ENCODE data around the gene SLAIN2. TPM values are rescaled to one million over a fixed set of nuclear protein-coding genes. Genes with fewer than 3 reads are reported as not detected.

The SLAIN2 gene
- polyA plus RNA-seq, 4 donors: 21.1 to 34.4 (median 21.7) TPM

GRCh38 chr4:48380583-48381167 lies 39.3 kb downstream of the SLAIN2 start:
- no peaks in the 10 kb centered on the region for H3K27me3 ChIP-seq (ENCODE audit: control insufficient read depth in 3 of 3, insufficient read depth in 3 of 3, low read length in 3 of 3)
- FAIRE-seq: no peak
- peaks cover 0 to 3% (median 0%) of the 10 kb centered on the region in 3 donors for H3K4me1 ChIP-seq (ENCODE audit: control insufficient read depth in 3 of 3, insufficient read depth in 2 of 3, low read depth in 1 of 3, low read length in 2 of 3)
- DNase-seq: no peak
- no peaks in the 10 kb centered on the region for H3K9me3 ChIP-seq (ENCODE audit: control insufficient read depth in 2 of 2, insufficient read depth in 1 of 2, low read depth in 1 of 2, low read length in 1 of 2)
- no peak overlapping the region for H3K4me3 ChIP-seq (ENCODE audit: low read depth in 1 of 3, low read length in 3 of 3)
- H3K27ac ChIP-seq (ENCODE audit: low read depth in 1 of 3, low read length in 2 of 3): no peak overlapping the region
- WGBS, 3 donors: 81 to 90% (median 89%) methylated on average over 1 of the region's 1 CpG
- peaks cover 2 to 11% (median 9%) of the 10 kb centered on the region in 3 donors for H3K36me3 ChIP-seq (ENCODE audit: control insufficient read depth in 3 of 3, insufficient read depth in 2 of 3, low read depth in 1 of 3, low read length in 3 of 3)

- 71 to 95% (median 90%) methylated on average over 2 of the region's 2 CpGs for WGBS, 3 donors
- no peak for FAIRE-seq
- Histone ChIP-seq H3K36me3 (ENCODE audit: control insufficient read depth in 3 of 3, insufficient read depth in 2 of 3, low read depth in 1 of 3, low read length in 3 of 3) (peaks cover 0 to 13% (median 5%) of the 10 kb centered on the region in 3 donors), H3K4me3 (ENCODE audit: low read depth in 1 of 3, low read length in 3 of 3) (no peak overlapping the region), H3K9me3 (ENCODE audit: control insufficient read depth in 2 of 2, insufficient read depth in 1 of 2, low read depth in 1 of 2, low read length in 1 of 2) (no peaks in the 10 kb centered on the region), H3K27ac (ENCODE audit: low read depth in 1 of 3, low read length in 2 of 3) (no peak overlapping the region), H3K4me1 (ENCODE audit: control insufficient read depth in 3 of 3, insufficient read depth in 2 of 3, low read depth in 1 of 3, low read length in 2 of 3) (no peaks in the 10 kb centered on the region), H3K27me3 (ENCODE audit: control insufficient read depth in 3 of 3, insufficient read depth in 3 of 3, low read length in 3 of 3) (no peaks in the 10 kb centered on the region)
- DNase-seq: no peak
These were observed 47.3 kb downstream of the SLAIN2 start for GRCh38 chr4:48388525-48389154.

GRCh38 chr4:48396043-48396442 lies 54.7 kb downstream of the SLAIN2 start:
- Histone ChIP-seq H3K27ac (ENCODE audit: low read depth in 1 of 3, low read length in 2 of 3) (no peak overlapping the region), H3K4me3 (ENCODE audit: low read depth in 1 of 3, low read length in 3 of 3) (no peak overlapping the region), H3K27me3 (ENCODE audit: control insufficient read depth in 3 of 3, insufficient read depth in 3 of 3, low read length in 3 of 3) (no peaks in the 10 kb centered on the region), H3K9me3 (ENCODE audit: control insufficient read depth in 2 of 2, insufficient read depth in 1 of 2, low read depth in 1 of 2, low read length in 1 of 2) (no peaks in the 10 kb centered on the region), H3K36me3 (ENCODE audit: control insufficient read depth in 3 of 3, insufficient read depth in 2 of 3, low read depth in 1 of 3, low read length in 3 of 3) (peaks cover 0 to 8% (median 7%) of the 10 kb centered on the region in 3 donors), H3K4me1 (ENCODE audit: control insufficient read depth in 3 of 3, insufficient read depth in 2 of 3, low read depth in 1 of 3, low read length in 2 of 3) (no peaks in the 10 kb centered on the region)
- no peak for DNase-seq
- 70 to 76% (median 74%) methylated on average over 1 of the region's 1 CpG for WGBS, 3 donors
- no peak for FAIRE-seq

GRCh38 chr4:48400416-48400815 lies 59.1 kb downstream of the SLAIN2 start:
- WGBS, 3 donors: 91 to 93% (median 92%) methylated on average over 6 of the region's 6 CpGs
- H3K27me3 ChIP-seq (ENCODE audit: control insufficient read depth in 3 of 3, insufficient read depth in 3 of 3, low read length in 3 of 3): no peaks in the 10 kb centered on the region
- H3K4me3 ChIP-seq (ENCODE audit: low read depth in 1 of 3, low read length in 3 of 3): no peak overlapping the region
- DNase-seq: no peak
- H3K4me1 ChIP-seq (ENCODE audit: control insufficient read depth in 3 of 3, insufficient read depth in 2 of 3, low read depth in 1 of 3, low read length in 2 of 3): no peaks in the 10 kb centered on the region
- peaks cover 0 to 18% (median 9%) of the 10 kb centered on the region in 3 donors for H3K36me3 ChIP-seq (ENCODE audit: control insufficient read depth in 3 of 3, insufficient read depth in 2 of 3, low read depth in 1 of 3, low read length in 3 of 3)
- H3K9me3 ChIP-seq (ENCODE audit: control insufficient read depth in 2 of 2, insufficient read depth in 1 of 2, low read depth in 1 of 2, low read length in 1 of 2): no peaks in the 10 kb centered on the region
- FAIRE-seq: no peak
- no peak overlapping the region for H3K27ac ChIP-seq (ENCODE audit: low read depth in 1 of 3, low read length in 2 of 3)

- no peak for DNase-seq
- no peaks in the 10 kb centered on the region for H3K4me1 ChIP-seq (ENCODE audit: control insufficient read depth in 3 of 3, insufficient read depth in 2 of 3, low read depth in 1 of 3, low read length in 2 of 3)
- no peaks in the 10 kb centered on the region for H3K27me3 ChIP-seq (ENCODE audit: control insufficient read depth in 3 of 3, insufficient read depth in 3 of 3, low read length in 3 of 3)
- no peak for FAIRE-seq
- peaks cover 0 to 16% (median 3%) of the 10 kb centered on the region in 3 donors for H3K36me3 ChIP-seq (ENCODE audit: control insufficient read depth in 3 of 3, insufficient read depth in 2 of 3, low read depth in 1 of 3, low read length in 3 of 3)
- H3K9me3 ChIP-seq (ENCODE audit: control insufficient read depth in 2 of 2, insufficient read depth in 1 of 2, low read depth in 1 of 2, low read length in 1 of 2): no peaks in the 10 kb centered on the region
- 84 to 100% (median 96%) methylated on average over 5 of the region's 5 CpGs for WGBS, 3 donors
- no peak overlapping the region for H3K27ac ChIP-seq (ENCODE audit: low read depth in 1 of 3, low read length in 2 of 3)
- H3K4me3 ChIP-seq (ENCODE audit: low read depth in 1 of 3, low read length in 3 of 3): no peak overlapping the region
These were observed 62.0 kb downstream of the SLAIN2 start for GRCh38 chr4:48403358-48403757.

- WGBS, 3 donors: 92 to 94% (median 93%) methylated on average over 9 of the region's 9 CpGs
- DNase-seq (no peak), FAIRE-seq (no peak)
- no peak overlapping the region for H3K27ac ChIP-seq (ENCODE audit: low read depth in 1 of 3, low read length in 2 of 3)
- peaks cover 0 to 16% (median 3%) of the 10 kb centered on the region in 3 donors for H3K36me3 ChIP-seq (ENCODE audit: control insufficient read depth in 3 of 3, insufficient read depth in 2 of 3, low read depth in 1 of 3, low read length in 3 of 3)
- no peaks in the 10 kb centered on the region for H3K4me1 ChIP-seq (ENCODE audit: control insufficient read depth in 3 of 3, insufficient read depth in 2 of 3, low read depth in 1 of 3, low read length in 2 of 3)
- H3K9me3 ChIP-seq (ENCODE audit: control insufficient read depth in 2 of 2, insufficient read depth in 1 of 2, low read depth in 1 of 2, low read length in 1 of 2): no peaks in the 10 kb centered on the region
- H3K27me3 ChIP-seq (ENCODE audit: control insufficient read depth in 3 of 3, insufficient read depth in 3 of 3, low read length in 3 of 3): no peaks in the 10 kb centered on the region
- H3K4me3 ChIP-seq (ENCODE audit: low read depth in 1 of 3, low read length in 3 of 3): no peak overlapping the region
These were observed 62.5 kb downstream of the SLAIN2 start for GRCh38 chr4:48403779-48404178.

GRCh38 chr4:48405924-48406323 lies 64.6 kb downstream of the SLAIN2 start:
- DNase-seq: no peak
- Histone ChIP-seq H3K4me3 (ENCODE audit: low read depth in 1 of 3, low read length in 3 of 3) (no peak overlapping the region), H3K36me3 (ENCODE audit: control insufficient read depth in 3 of 3, insufficient read depth in 2 of 3, low read depth in 1 of 3, low read length in 3 of 3) (peaks cover 0 to 24% (median 3%) of the 10 kb centered on the region in 3 donors), H3K27me3 (ENCODE audit: control insufficient read depth in 3 of 3, insufficient read depth in 3 of 3, low read length in 3 of 3) (no peaks in the 10 kb centered on the region), H3K27ac (ENCODE audit: low read depth in 1 of 3, low read length in 2 of 3) (no peak overlapping the region), H3K9me3 (ENCODE audit: control insufficient read depth in 2 of 2, insufficient read depth in 1 of 2, low read depth in 1 of 2, low read length in 1 of 2) (no peaks in the 10 kb centered on the region), H3K4me1 (ENCODE audit: control insufficient read depth in 3 of 3, insufficient read depth in 2 of 3, low read depth in 1 of 3, low read length in 2 of 3) (no peaks in the 10 kb centered on the region)
- 92 to 94% (median 93%) methylated on average over 3 of the region's 3 CpGs for WGBS, 3 donors
- no peak for FAIRE-seq

- Histone ChIP-seq H3K36me3 (ENCODE audit: control insufficient read depth in 3 of 3, insufficient read depth in 2 of 3, low read depth in 1 of 3, low read length in 3 of 3) (peaks cover 0 to 7% (median 0%) of the 10 kb centered on the region in 3 donors), H3K27ac (ENCODE audit: low read depth in 1 of 3, low read length in 2 of 3) (no peak overlapping the region), H3K27me3 (ENCODE audit: control insufficient read depth in 3 of 3, insufficient read depth in 3 of 3, low read length in 3 of 3) (no peaks in the 10 kb centered on the region), H3K9me3 (ENCODE audit: control insufficient read depth in 2 of 2, insufficient read depth in 1 of 2, low read depth in 1 of 2, low read length in 1 of 2) (no peaks in the 10 kb centered on the region), H3K4me1 (ENCODE audit: control insufficient read depth in 3 of 3, insufficient read depth in 2 of 3, low read depth in 1 of 3, low read length in 2 of 3) (no peaks in the 10 kb centered on the region), H3K4me3 (ENCODE audit: low read depth in 1 of 3, low read length in 3 of 3) (no peak overlapping the region)
- FAIRE-seq (no peak), DNase-seq (peak in 1 of 2 donors; percentile 16)
- WGBS, 3 donors: 54 to 74% (median 64%) methylated on average over 4 of the region's 4 CpGs
These were observed 67.9 kb downstream of the SLAIN2 start for GRCh38 chr4:48409203-48409602.
